ENCODE data around the gene CACNA2D2.

DNA sequence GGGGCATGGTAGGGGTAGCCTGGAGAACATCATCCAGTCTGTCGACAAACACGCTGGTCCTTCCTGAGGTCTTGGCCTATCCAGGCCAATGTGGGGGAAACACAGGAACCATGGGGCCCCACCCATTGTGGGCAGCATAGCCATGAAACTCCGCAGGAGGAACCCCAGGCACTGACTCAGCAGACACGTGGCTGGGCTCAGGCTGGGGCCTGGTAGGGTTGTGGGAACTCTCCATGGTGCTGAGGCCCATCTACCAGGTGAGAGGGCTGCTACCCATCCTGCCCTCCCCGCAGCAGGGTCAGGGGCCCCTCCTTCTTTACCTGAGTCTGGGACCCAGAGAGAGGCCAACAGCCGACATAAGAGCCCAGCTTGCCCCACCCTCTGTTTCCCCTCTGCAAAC is 22.6 kb upstream of the CACNA2D2 start:
- TF ChIP-seq, protein P1, sequence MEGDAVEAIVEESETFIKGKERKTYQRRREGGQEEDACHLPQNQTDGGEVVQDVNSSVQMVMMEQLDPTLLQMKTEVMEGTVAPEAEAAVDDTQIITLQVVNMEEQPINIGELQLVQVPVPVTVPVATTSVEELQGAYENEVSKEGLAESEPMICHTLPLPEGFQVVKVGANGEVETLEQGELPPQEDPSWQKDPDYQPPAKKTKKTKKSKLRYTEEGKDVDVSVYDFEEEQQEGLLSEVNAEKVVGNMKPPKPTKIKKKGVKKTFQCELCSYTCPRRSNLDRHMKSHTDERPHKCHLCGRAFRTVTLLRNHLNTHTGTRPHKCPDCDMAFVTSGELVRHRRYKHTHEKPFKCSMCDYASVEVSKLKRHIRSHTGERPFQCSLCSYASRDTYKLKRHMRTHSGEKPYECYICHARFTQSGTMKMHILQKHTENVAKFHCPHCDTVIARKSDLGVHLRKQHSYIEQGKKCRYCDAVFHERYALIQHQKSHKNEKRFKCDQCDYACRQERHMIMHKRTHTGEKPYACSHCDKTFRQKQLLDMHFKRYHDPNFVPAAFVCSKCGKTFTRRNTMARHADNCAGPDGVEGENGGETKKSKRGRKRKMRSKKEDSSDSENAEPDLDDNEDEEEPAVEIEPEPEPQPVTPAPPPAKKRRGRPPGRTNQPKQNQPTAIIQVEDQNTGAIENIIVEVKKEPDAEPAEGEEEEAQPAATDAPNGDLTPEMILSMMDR (IDR thresholded peaks at IDR 0.05): no peak
- no peak for TF ChIP-seq POLR2AphosphoS5 (IDR thresholded peaks at IDR 0.05)
